GM12878 (cell line): ENCODE results near the gene SCAMP1. TPM values are rescaled to one million over a fixed set of nuclear protein-coding genes. Genes with fewer than 3 reads are reported as not detected.

Source experiments
- ATAC-seq: fragments of 200-7000 bp; cut with Tn5 transposase; 3 replicates; pipeline ENCODE4 v1.9.1; 2020; ENCODE audit warnings: mild to moderate bottlenecking, moderate library complexity
- BruUV-seq: library from RNA; stranded (reverse); fragments of 400-500 nt; replicated peaks from 2 replicates; lab custom pipeline; 2021; lab: Mats Ljungman, UMichigan
- CTCF ChIA-PET: fragments of 300-600 bp; sonication (Branson Sonifier 250); formaldehyde crosslinking; extraction: SDS; loops from one replicate; lab custom pipeline; 2021; ENCODE audit warnings: inconsistent platforms; lab: Yijun Ruan, JAX
- POLR2A ChIA-PET: fragments of 350-600 bp; formaldehyde crosslinking; extraction: SDS; loops from one replicate; lab custom pipeline; 2021; ENCODE audit warnings: inconsistent platforms; lab: Charles Lee
- RAD21 ChIA-PET: fragments of 300-600 bp; sonication (Branson Sonifier 250); formaldehyde crosslinking; loops from one replicate; lab custom pipeline; 2023; ENCODE audit warnings: antibody characterized with exemption; ENCODE audit not compliant: unreplicated experiment; lab: Charles Lee
- SMC1A ChIA-PET: fragments of 300-600 bp; sonication (Branson Sonifier 250); formaldehyde crosslinking; loops from one replicate; lab custom pipeline; 2023; ENCODE audit not compliant: unreplicated experiment, uncharacterized antibody; lab: Charles Lee
- DNase-seq: peaks from one replicate; pipeline ENCODE4 v3.0.0-alpha.2; 2011; ENCODE audit warnings: low read depth, low spot score
- FAIRE-seq: peaks from 3 replicates; lab custom pipeline; 2011; peaks lifted over from hg19 to GRCh38; lab: Jason Lieb, UNC
- H2AFZ ChIP-seq: 2 replicates; pipeline ENCODE4 v1.6.0; 2011; ENCODE audit warnings: low read depth, low read length, control low read depth; ENCODE audit not compliant: control insufficient read depth
- H3K27ac ChIP-seq: 2 replicates; pipeline ENCODE4 v1.5.1; 2011; ENCODE audit warnings: control low read depth; ENCODE audit not compliant: control insufficient read depth, insufficient read depth
- H3K27me3 ChIP-seq, 2 experiments: replicated peaks in 1 of 2; 2 replicates each; pipeline versions ENCODE4 v1.6.0 to v1.6.1; 2011; ENCODE audit warnings: low read length in 1 of 2; ENCODE audit not compliant: control insufficient read depth in 2 of 2, insufficient read depth in 2 of 2
- H3K36me3 ChIP-seq, 2 experiments: 2 replicates each; pipeline ENCODE4 v1.5.1; 2011; ENCODE audit warnings: low read length in 1 of 2; ENCODE audit not compliant: control insufficient read depth in 2 of 2, insufficient read depth in 2 of 2
- H3K4me1 ChIP-seq: 2 replicates; pipeline ENCODE4 v1.6.1; 2011; ENCODE audit warnings: mild to moderate bottlenecking, low read length, moderate library complexity, mixed read lengths; ENCODE audit not compliant: control insufficient read depth, insufficient read depth
- H3K4me2 ChIP-seq: 2 replicates; pipeline ENCODE4 v1.6.0; 2011; ENCODE audit warnings: control low read depth; ENCODE audit not compliant: control insufficient read depth, insufficient read depth
- H3K4me3 ChIP-seq: fragments of 200-600 bp; sonication (generic); 2 replicates; pipeline ENCODE4 v1.5.1; 2016
- H3K79me2 ChIP-seq: 2 replicates; pipeline ENCODE4 v1.6.0; 2011; ENCODE audit warnings: low read length; ENCODE audit not compliant: control insufficient read depth, insufficient read depth
- H3K9ac ChIP-seq: 2 replicates; pipeline ENCODE4 v1.8.0; 2011; ENCODE audit warnings: low read length, control low read depth, mixed read lengths; ENCODE audit not compliant: control insufficient read depth, insufficient read depth
- H3K9me3 ChIP-seq: replicated peaks from 3 replicates; pipeline ENCODE4 v1.5.1; 2011; ENCODE audit warnings: mild to moderate bottlenecking, low read length; ENCODE audit not compliant: control insufficient read depth, insufficient read depth
- H4K20me1 ChIP-seq: 2 replicates; pipeline ENCODE4 v1.6.0; 2011; ENCODE audit not compliant: control insufficient read depth, insufficient read depth
- BCL3 ChIP-seq: IDR thresholded peaks from 2 replicates; pipeline ENCODE4 v1.6.1; 2011; ENCODE audit warnings: borderline replicate concordance, low read depth, mild to moderate bottlenecking, moderate library complexity, low read length; ENCODE audit not compliant: insufficient read depth, poor library complexity, severe bottlenecking
- BCLAF1 ChIP-seq: fragments of 450-650 bp; IDR thresholded peaks from 2 replicates; pipeline ENCODE4 v1.6.1; 2017; ENCODE audit warnings: antibody characterized with exemption, mild to moderate bottlenecking, moderate library complexity
- CEBPZ ChIP-seq: fragments of 150-350 bp; IDR thresholded peaks from 2 replicates; pipeline ENCODE4 v1.6.1; 2016; ENCODE audit warnings: low read depth, low read length
- EED ChIP-seq: sonication (generic); IDR thresholded peaks from 2 replicates; pipeline ENCODE4 v1.6.1; 2016; ENCODE audit warnings: antibody characterized with exemption, low read depth
- KDM1A ChIP-seq: fragments of 200-600 bp; sonication (generic); IDR thresholded peaks from 2 replicates; pipeline ENCODE4 v1.6.1; 2016; ENCODE audit warnings: borderline replicate concordance
- POLR2AphosphoS2 ChIP-seq: IDR thresholded peaks from 2 replicates; pipeline ENCODE4 v1.6.1; 2011; ENCODE audit warnings: low read depth, mild to moderate bottlenecking, low read length, improper control_type of control experiment, moderate library complexity
- PRDM15 ChIP-seq: fragments of 450-650 bp; formaldehyde crosslinking; IDR thresholded peaks from 2 replicates; pipeline ENCODE4 v1.4.0; 2020; ENCODE audit warnings: mild to moderate bottlenecking, moderate library complexity
- RAD51 ChIP-seq: fragments of 450-650 bp; IDR thresholded peaks from 2 replicates; pipeline ENCODE4 v1.6.1; 2016; ENCODE audit warnings: moderate library complexity, mild to moderate bottlenecking, inconsistent platforms
- SIX5 ChIP-seq: IDR thresholded peaks from 2 replicates; pipeline ENCODE4 v1.6.1; 2011; ENCODE audit warnings: mild to moderate bottlenecking, low read depth, low read length, moderate library complexity; ENCODE audit not compliant: severe bottlenecking
- TCF3 ChIP-seq: IDR thresholded peaks from 2 replicates; pipeline ENCODE4 v1.6.1; 2012; ENCODE audit warnings: low read depth, mild to moderate bottlenecking, low read length, borderline replicate concordance; ENCODE audit not compliant: insufficient read depth
- in situ Hi-C: fragments of 300-500 bp; cut with MboI; formaldehyde crosslinking; loops from 9 replicates; pipeline ENCODE4 v1.14.3; 2018; ENCODE audit warnings: mixed read lengths
- intact Hi-C: fragments of 100-400 bp; cut with micrococcal nuclease; formaldehyde crosslinking; loops from one replicate; pipeline ENCODE4 v1.14.2; 2022; ENCODE audit not compliant: unreplicated experiment
- polyA plus RNA-seq, 11 experiments: library from polyadenylated mRNA; depleted of rRNA in 4 of 11; unstranded in 6 of 11; stranded (reverse) in 5 of 11; fragments of >200 nt; fragmentation: Nextera tagmentation in 4 of 11; fragmentation: Illumina TruSeq in 1 of 11; extraction: Ambion mirVana in 4 of 11; extraction: Trizol in 1 of 11; gene quantifications; 1 replicate in 1 of 11; 2 replicates in 10 of 11; pipeline versions ENCODE4 v1.2.1 to v1.2.3, GENCODE V29; 2011 to 2016; ENCODE audit warnings: inconsistent platforms in 2 of 11, missing spikeins in 2 of 11, low read depth in 1 of 11
- total RNA-seq, 4 experiments: library from RNA; depleted of rRNA in 3 of 4; stranded (reverse); fragments of >200 nt in 3 of 4; fragmentation: Illumina TruSeq in 1 of 4; extraction: Trizol in 1 of 4; gene quantifications; 2 replicates each; pipeline versions ENCODE4 v1.2.1 to v1.2.3, GENCODE V29; 2013 to 2021

Gene SCAMP1
- total and polyA plus RNA-seq, 10 of the 15 experiments (the other 5 are each of a cell fraction or from before 2014, with no cell fraction given) = 6.4 to 27.9 (median 20.0) TPM

DNA sequence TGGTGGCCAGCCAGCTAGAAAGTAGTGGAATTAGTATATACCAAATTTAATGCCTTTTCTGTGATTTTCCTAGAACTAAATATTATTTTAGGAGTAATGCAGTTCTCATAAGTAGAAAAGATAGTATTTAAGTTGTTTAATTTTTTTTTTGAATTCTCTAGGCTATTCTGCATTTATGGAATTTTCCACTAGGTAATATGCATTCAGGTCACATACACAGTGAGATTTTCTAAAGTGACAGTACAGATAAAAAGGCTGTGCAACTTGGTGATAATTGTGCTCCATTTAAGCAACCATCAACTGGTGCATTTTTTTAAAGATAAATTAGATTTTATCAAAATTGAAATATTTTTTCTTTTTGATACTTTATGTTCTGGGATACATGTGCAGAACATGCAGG lies 111.5 kb downstream of the SCAMP1 start:
- FAIRE-seq (no peak), ATAC-seq (no peak), DNase-seq (no peak)
- in situ Hi-C loops (no loop called here), intact Hi-C loops (loop anchor here (2.0 to 10.0 kb wide), 4 partner anchors 170 to 663 kb away; no protein-coding TSS in a partner anchor)
- Histone ChIP-seq H3K4me1 (no peaks in the 10 kb centered on the region), H3K79me2 (no peaks in the 10 kb centered on the region), H3K4me2 (no peak overlapping the region), H3K9ac (no peak overlapping the region), H2AFZ (no peak overlapping the region), H3K27ac (no peak overlapping the region), H4K20me1 (no peaks in the 10 kb centered on the region), H3K36me3 (no peaks in the 10 kb centered on the region; a peak in 1 of 4 replicates), H3K27me3 (no peaks in the 10 kb centered on the region), H3K4me3 (no peak overlapping the region), H3K9me3 (no peaks in the 10 kb centered on the region)
- no TSS peak for BruUV-seq
- TF ChIP-seq PRDM15 = no peak
- no peak for TF ChIP-seq TCF3
- no peak for TF ChIP-seq RAD51
- no peak for TF ChIP-seq BCLAF1
- no peak for TF ChIP-seq SIX5
- no peak for TF ChIP-seq CEBPZ
- no peak for TF ChIP-seq BCL3
- no peak for TF ChIP-seq EED
- no peak for TF ChIP-seq POLR2AphosphoS2
- no peak for TF ChIP-seq KDM1A
- SMC1A ChIA-PET = interaction anchor here (0.6 to 3.7 kb wide), 5 partner anchors 12 to 105 kb away, joined by 3 to 14 read pairs (median 5); no protein-coding TSS in a partner anchor
- CTCF ChIA-PET = interaction anchor here (0.6 to 1.3 kb wide), 10 partner anchors 15 to 415 kb away, joined by 3 to 6 read pairs (median 3); no protein-coding TSS in a partner anchor
- RAD21 ChIA-PET = interaction anchor here (1.0 to 1.7 kb wide), 2 partner anchors 62 to 494 kb away, joined by 5 to 7 read pairs; no protein-coding TSS in a partner anchor
- POLR2A ChIA-PET = no interaction called here
